HepG2 (cell line): ENCODE data around the gene MMS19. TPM values are rescaled to one million over a fixed set of nuclear protein-coding genes. Genes with fewer than 3 reads are reported as not detected.

Experiments
- ATF7-NPFF ChIP-seq: sonication (generic); formaldehyde crosslinking; IDR thresholded peaks from 2 replicates; pipeline ENCODE4 v1.8.1; 2023; ENCODE audit warnings: mild to moderate bottlenecking, low read depth, missing genetic modification reagents, moderate library complexity
- BRD4 ChIP-seq: sonication (generic); formaldehyde crosslinking; IDR thresholded peaks from 2 replicates; pipeline ENCODE4 v1.4.0; 2020; ENCODE audit warnings: missing genetic modification reagents
- FOXM1 ChIP-seq: sonication (generic); formaldehyde crosslinking; IDR thresholded peaks from 2 replicates; pipeline ENCODE4 v1.5.0; 2020; ENCODE audit warnings: missing genetic modification reagents
- GLI4 ChIP-seq: sonication (generic); formaldehyde crosslinking; IDR thresholded peaks from 2 replicates; pipeline ENCODE4 v1.5.1; 2020; ENCODE audit warnings: missing genetic modification reagents, mild to moderate bottlenecking, moderate library complexity, borderline replicate concordance
- KLF16 ChIP-seq, 2 experiments: sonication (generic) in 1 of 2; formaldehyde crosslinking in 1 of 2; IDR thresholded peaks; 2 replicates each; pipeline versions ENCODE4 v1.6.1 to v1.8.0; 2016 to 2023; ENCODE audit warnings: missing genetic modification reagents in 2 of 2, missing compliant biosample characterization in 1 of 2
- MEIS2 ChIP-seq: sonication (generic); formaldehyde crosslinking; IDR thresholded peaks from 2 replicates; pipeline ENCODE4 v1.9.0; 2021; ENCODE audit warnings: mild to moderate bottlenecking, missing genetic modification reagents
- MTA3 ChIP-seq: sonication (generic); formaldehyde crosslinking; IDR thresholded peaks from 2 replicates; pipeline ENCODE4 v1.4.0; 2020; ENCODE audit warnings: missing genetic modification reagents
- NFE2 ChIP-seq: sonication (generic); formaldehyde crosslinking; IDR thresholded peaks from 2 replicates; pipeline ENCODE4 v1.4.0; 2020; ENCODE audit warnings: missing genetic modification reagents
- NR2C2 ChIP-seq: sonication (generic); formaldehyde crosslinking; IDR thresholded peaks from 2 replicates; pipeline ENCODE4 v1.4.0; 2020; ENCODE audit warnings: missing genetic modification reagents, mild to moderate bottlenecking, moderate library complexity, borderline replicate concordance
- PHF21A ChIP-seq: sonication (generic); formaldehyde crosslinking; IDR thresholded peaks from 2 replicates; pipeline ENCODE4 v1.5.0; 2020; ENCODE audit warnings: mild to moderate bottlenecking, missing genetic modification reagents
- REXO4 ChIP-seq: sonication (generic); formaldehyde crosslinking; IDR thresholded peaks from 2 replicates; pipeline ENCODE4 v1.8.0; 2022; ENCODE audit warnings: missing genetic modification reagents, mild to moderate bottlenecking, borderline replicate concordance
- TBX3 ChIP-seq: fragments of 450-650 bp; IDR thresholded peaks from 2 replicates; pipeline ENCODE4 v1.6.1; 2017; ENCODE audit warnings: antibody characterized with exemption, mild to moderate bottlenecking, inconsistent platforms, borderline replicate concordance
- ZBTB7B ChIP-seq: sonication (generic); formaldehyde crosslinking; IDR thresholded peaks from 2 replicates; pipeline ENCODE4 v1.4.0; 2020; ENCODE audit warnings: missing genetic modification reagents
- ZNF335 ChIP-seq: sonication (generic); formaldehyde crosslinking; IDR thresholded peaks from 2 replicates; pipeline ENCODE4 v1.4.0; 2020; ENCODE audit warnings: missing genetic modification reagents
- ZNF350 ChIP-seq: sonication (generic); formaldehyde crosslinking; IDR thresholded peaks from 2 replicates; pipeline ENCODE4 v1.4.0; 2020; ENCODE audit warnings: mild to moderate bottlenecking, low read depth, missing genetic modification reagents, borderline replicate concordance
- ZNF737 ChIP-seq: sonication (generic); formaldehyde crosslinking; IDR thresholded peaks from 2 replicates; pipeline ENCODE4 v1.5.0; 2020; ENCODE audit warnings: missing genetic modification reagents, mild to moderate bottlenecking, borderline replicate concordance
- ZNF75D ChIP-seq: sonication (generic); formaldehyde crosslinking; IDR thresholded peaks from 2 replicates; pipeline ENCODE4 v1.8.1; 2023; ENCODE audit warnings: missing genetic modification reagents, mild to moderate bottlenecking, borderline replicate concordance
- polyA plus RNA-seq, 8 experiments: library from polyadenylated mRNA; depleted of rRNA in 3 of 8; stranded (reverse) in 7 of 8; unstranded in 1 of 8; fragments of >200 nt; fragmentation: Illumina TruSeq in 4 of 8; extraction: Trizol in 4 of 8; gene quantifications; 2 replicates each; pipeline versions ENCODE4 v1.2.1 to v1.2.3, GENCODE V29; 2011 to 2016; ENCODE audit warnings: low read depth in 4 of 8, missing spikeins in 1 of 8, mixed read lengths in 1 of 8; ENCODE audit not compliant: insufficient read depth in 1 of 8
- total RNA-seq, 5 experiments: library from RNA; depleted of rRNA; stranded (reverse); fragments of >200 nt; fragmentation: Illumina TruSeq; extraction: Trizol; gene quantifications; 2 replicates each; pipeline ENCODE4 v1.2.3, GENCODE V29; 2016; ENCODE audit warnings: low read depth in 1 of 5
- TF ChIP-seq, protein P1 (sequence below): IDR thresholded peaks from 2 replicates; pipeline ENCODE4 v1.6.1; 2016; ENCODE audit warnings: low read depth, missing genetic modification reagents, missing compliant biosample characterization
- TF ChIP-seq, protein P2 (sequence below): sonication (generic); formaldehyde crosslinking; IDR thresholded peaks from 2 replicates; pipeline ENCODE4 v1.4.0; 2020; ENCODE audit warnings: missing genetic modification reagents, borderline replicate concordance
- TF ChIP-seq, protein P3 (sequence below): sonication (generic); formaldehyde crosslinking; IDR thresholded peaks from 2 replicates; pipeline ENCODE4 v1.8.0; 2022; ENCODE audit warnings: mild to moderate bottlenecking, missing genetic modification reagents, moderate library complexity

The MMS19 gene
- total and polyA plus RNA-seq, 2 of the 13 experiments (the other 11 are each of a cell fraction or from before 2014, with no cell fraction given) = 76.4 to 107 TPM

DNA sequence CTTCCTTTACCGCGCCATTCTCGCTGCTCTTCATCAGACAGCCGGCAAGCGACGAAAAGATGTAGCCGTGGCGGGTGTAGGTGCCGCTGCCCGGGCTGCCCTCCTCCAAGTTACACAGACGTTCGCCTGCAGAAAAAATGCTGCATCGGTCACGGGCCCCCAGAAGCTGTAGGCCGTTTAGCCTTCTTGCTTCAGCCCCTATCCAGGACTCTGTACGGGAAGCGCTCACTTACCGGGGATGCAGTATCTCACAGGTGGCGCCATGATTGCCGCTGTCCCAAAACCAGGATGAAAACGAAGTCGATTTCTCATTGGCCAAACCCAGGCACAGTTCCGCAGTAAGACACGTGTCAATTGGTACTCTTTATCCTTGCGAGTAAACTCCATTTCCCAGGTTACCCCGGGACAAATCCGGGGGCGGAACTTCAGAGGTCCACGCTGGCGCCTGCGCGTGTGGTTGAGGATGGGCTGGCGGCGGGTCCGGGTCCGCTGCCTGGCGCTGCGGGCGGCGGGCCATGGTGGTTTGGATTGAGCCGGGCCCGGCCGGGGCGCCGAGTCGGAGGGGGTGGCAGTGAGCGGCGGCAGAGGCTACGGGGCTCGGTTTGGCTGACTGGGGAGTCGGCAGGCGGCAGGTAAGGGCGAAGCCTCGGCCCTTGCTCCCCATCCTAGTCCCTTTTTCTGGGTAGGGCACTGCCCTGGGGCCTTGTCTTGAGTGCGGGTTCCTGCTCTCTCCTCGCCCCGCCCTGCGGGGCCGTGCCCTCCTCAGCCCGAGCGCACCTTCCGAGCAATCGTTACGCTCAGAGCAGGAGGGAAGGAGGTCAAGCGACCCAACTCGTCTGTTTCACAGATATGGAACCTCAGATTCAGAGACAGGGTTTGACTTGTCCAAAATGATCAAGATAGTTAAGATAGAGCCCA is 52.2 kb downstream of the MMS19 start, which contains the start of the genes EXOSC1 and ZDHHC16 (continued):
- TF ChIP-seq, protein P1, sequence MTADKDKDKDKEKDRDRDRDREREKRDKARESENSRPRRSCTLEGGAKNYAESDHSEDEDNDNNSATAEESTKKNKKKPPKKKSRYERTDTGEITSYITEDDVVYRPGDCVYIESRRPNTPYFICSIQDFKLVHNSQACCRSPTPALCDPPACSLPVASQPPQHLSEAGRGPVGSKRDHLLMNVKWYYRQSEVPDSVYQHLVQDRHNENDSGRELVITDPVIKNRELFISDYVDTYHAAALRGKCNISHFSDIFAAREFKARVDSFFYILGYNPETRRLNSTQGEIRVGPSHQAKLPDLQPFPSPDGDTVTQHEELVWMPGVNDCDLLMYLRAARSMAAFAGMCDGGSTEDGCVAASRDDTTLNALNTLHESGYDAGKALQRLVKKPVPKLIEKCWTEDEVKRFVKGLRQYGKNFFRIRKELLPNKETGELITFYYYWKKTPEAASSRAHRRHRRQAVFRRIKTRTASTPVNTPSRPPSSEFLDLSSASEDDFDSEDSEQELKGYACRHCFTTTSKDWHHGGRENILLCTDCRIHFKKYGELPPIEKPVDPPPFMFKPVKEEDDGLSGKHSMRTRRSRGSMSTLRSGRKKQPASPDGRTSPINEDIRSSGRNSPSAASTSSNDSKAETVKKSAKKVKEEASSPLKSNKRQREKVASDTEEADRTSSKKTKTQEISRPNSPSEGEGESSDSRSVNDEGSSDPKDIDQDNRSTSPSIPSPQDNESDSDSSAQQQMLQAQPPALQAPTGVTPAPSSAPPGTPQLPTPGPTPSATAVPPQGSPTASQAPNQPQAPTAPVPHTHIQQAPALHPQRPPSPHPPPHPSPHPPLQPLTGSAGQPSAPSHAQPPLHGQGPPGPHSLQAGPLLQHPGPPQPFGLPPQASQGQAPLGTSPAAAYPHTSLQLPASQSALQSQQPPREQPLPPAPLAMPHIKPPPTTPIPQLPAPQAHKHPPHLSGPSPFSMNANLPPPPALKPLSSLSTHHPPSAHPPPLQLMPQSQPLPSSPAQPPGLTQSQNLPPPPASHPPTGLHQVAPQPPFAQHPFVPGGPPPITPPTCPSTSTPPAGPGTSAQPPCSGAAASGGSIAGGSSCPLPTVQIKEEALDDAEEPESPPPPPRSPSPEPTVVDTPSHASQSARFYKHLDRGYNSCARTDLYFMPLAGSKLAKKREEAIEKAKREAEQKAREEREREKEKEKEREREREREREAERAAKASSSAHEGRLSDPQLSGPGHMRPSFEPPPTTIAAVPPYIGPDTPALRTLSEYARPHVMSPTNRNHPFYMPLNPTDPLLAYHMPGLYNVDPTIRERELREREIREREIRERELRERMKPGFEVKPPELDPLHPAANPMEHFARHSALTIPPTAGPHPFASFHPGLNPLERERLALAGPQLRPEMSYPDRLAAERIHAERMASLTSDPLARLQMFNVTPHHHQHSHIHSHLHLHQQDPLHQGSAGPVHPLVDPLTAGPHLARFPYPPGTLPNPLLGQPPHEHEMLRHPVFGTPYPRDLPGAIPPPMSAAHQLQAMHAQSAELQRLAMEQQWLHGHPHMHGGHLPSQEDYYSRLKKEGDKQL (CRISPR knock-in tag) = no peak
- TF ChIP-seq NR2C2 (CRISPR knock-in tag) = peak; percentile 79
- peak; percentile 84 for TF ChIP-seq ZNF335
- no peak for TF ChIP-seq ATF7-NPFF (CRISPR knock-in tag)
- no peak for TF ChIP-seq NFE2
- TF ChIP-seq, protein P2, sequence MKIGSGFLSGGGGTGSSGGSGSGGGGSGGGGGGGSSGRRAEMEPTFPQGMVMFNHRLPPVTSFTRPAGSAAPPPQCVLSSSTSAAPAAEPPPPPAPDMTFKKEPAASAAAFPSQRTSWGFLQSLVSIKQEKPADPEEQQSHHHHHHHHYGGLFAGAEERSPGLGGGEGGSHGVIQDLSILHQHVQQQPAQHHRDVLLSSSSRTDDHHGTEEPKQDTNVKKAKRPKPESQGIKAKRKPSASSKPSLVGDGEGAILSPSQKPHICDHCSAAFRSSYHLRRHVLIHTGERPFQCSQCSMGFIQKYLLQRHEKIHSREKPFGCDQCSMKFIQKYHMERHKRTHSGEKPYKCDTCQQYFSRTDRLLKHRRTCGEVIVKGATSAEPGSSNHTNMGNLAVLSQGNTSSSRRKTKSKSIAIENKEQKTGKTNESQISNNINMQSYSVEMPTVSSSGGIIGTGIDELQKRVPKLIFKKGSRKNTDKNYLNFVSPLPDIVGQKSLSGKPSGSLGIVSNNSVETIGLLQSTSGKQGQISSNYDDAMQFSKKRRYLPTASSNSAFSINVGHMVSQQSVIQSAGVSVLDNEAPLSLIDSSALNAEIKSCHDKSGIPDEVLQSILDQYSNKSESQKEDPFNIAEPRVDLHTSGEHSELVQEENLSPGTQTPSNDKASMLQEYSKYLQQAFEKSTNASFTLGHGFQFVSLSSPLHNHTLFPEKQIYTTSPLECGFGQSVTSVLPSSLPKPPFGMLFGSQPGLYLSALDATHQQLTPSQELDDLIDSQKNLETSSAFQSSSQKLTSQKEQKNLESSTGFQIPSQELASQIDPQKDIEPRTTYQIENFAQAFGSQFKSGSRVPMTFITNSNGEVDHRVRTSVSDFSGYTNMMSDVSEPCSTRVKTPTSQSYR (CRISPR knock-in tag) = no peak
- TF ChIP-seq ZNF737 (CRISPR knock-in tag) = no peak
- TF ChIP-seq PHF21A = peak; percentile 32; the same call in 1 of the 2 replicates
- 0 out of 2 replicates have a peak, but pooled peaks have one; percentile 17 for TF ChIP-seq GLI4 (CRISPR knock-in tag)
- 0 out of 2 replicates have a peak, but pooled peaks have one; percentile 32 for TF ChIP-seq ZBTB7B (CRISPR knock-in tag)
- TF ChIP-seq, protein P3, sequence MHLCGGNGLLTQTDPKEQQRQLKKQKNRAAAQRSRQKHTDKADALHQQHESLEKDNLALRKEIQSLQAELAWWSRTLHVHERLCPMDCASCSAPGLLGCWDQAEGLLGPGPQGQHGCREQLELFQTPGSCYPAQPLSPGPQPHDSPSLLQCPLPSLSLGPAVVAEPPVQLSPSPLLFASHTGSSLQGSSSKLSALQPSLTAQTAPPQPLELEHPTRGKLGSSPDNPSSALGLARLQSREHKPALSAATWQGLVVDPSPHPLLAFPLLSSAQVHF (CRISPR knock-in tag) = no peak
- TF ChIP-seq REXO4 (CRISPR knock-in tag) = no peak
- no peak for TF ChIP-seq BRD4
- TF ChIP-seq TBX3 = peak; percentile 39; the same call in 1 of the 2 replicates
- no peak for TF ChIP-seq MTA3 (CRISPR knock-in tag)
- no peak for TF ChIP-seq ZNF75D
- peak in 1 of 2 experiments; percentile 77; a peak in 2 of 4 replicates for TF ChIP-seq KLF16 (CRISPR knock-in tag; IDR thresholded peaks at IDR 0.05)
- peak; percentile 29; the same call in 1 of the 2 replicates for TF ChIP-seq MEIS2
- no peak for TF ChIP-seq FOXM1
- peak; percentile 58; the same call in 1 of the 2 replicates for TF ChIP-seq ZNF350 (CRISPR knock-in tag)
